ES-I3 (cell line): Measurements from ENCODE around the gene C1orf35.

Experiments used
- H3K36me3 ChIP-seq: 2 replicates; pipeline ENCODE4 v1.6.1; 2013; ENCODE audit warnings: mild to moderate bottlenecking, low read length, control low read depth, moderate library complexity; ENCODE audit not compliant: insufficient read depth
- H3K4me1 ChIP-seq: 2 replicates; pipeline ENCODE4 v1.6.1; 2013; ENCODE audit warnings: mild to moderate bottlenecking, control low read depth, low read length; ENCODE audit not compliant: insufficient read depth
- H3K9ac ChIP-seq: 2 replicates; pipeline ENCODE4 v1.6.1; 2013; ENCODE audit warnings: low read depth, mild to moderate bottlenecking, low read length, moderate library complexity
- H3K9me3 ChIP-seq: 2 replicates; pipeline ENCODE4 v1.6.1; 2013; ENCODE audit warnings: mild to moderate bottlenecking, low read length, moderate library complexity; ENCODE audit not compliant: control insufficient read depth, insufficient read depth

The C1orf35 gene

GRCh38 chr1:228088586-228089498 lies 14.3 kb downstream of the C1orf35 start:
- no peaks in the 10 kb centered on the region; the same call in 1 of the 2 replicates for H3K36me3 ChIP-seq
- H3K4me1 ChIP-seq, result peaks cover 33% of the 10 kb centered on the region
- H3K9ac ChIP-seq, result no peak overlapping the region
- H3K9me3 ChIP-seq, result no peaks in the 10 kb centered on the region

- no peaks in the 10 kb centered on the region; the same call in 1 of the 2 replicates for H3K36me3 ChIP-seq
Measured at GRCh38 chr1:228087771-228088251, 15.3 kb downstream of the C1orf35 start.

DNA sequence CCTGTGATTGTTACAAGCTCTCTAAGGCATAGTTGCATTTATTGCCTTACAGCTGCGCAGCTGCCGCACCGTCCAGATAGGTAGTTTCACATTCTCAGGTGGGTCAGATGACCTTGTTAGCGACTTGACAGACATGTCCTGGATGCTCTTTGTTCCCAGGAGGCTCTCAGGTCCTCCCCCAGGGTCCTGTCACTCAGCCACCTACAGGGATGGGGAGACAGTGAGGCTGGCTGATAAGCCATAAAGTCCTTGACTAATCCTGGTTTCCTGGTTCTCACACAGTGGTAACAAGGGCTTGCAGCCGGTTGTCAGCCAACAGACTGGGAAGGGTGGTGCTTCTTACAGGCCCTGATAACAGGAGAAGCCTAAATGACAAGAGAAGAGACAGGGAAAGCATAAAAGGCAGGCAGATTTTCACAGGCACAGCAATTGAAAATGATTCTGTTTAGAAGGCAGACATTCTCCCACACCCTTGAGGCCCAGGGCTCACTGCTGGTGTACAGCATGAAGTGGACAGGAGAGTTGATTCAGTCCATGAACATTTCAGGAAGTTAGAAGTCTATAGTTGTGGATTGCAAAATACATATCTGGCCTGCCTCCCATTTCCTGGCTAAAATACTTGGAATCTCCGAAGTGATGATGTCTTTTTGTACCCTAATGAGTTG lies 17.7 kb downstream of the C1orf35 start:
- Histone ChIP-seq H3K9ac (no peak overlapping the region), H3K36me3 (no peaks in the 10 kb centered on the region; the same call in 1 of the 2 replicates), H3K9me3 (no peaks in the 10 kb centered on the region), H3K4me1 (peaks cover 33% of the 10 kb centered on the region)

More at GRCh38 chr1:228087771-228088251, 15.3 kb downstream of the C1orf35 start:
- peaks cover 33% of the 10 kb centered on the region for H3K4me1 ChIP-seq
- no peak overlapping the region for H3K9ac ChIP-seq
- no peaks in the 10 kb centered on the region for H3K9me3 ChIP-seq

DNA sequence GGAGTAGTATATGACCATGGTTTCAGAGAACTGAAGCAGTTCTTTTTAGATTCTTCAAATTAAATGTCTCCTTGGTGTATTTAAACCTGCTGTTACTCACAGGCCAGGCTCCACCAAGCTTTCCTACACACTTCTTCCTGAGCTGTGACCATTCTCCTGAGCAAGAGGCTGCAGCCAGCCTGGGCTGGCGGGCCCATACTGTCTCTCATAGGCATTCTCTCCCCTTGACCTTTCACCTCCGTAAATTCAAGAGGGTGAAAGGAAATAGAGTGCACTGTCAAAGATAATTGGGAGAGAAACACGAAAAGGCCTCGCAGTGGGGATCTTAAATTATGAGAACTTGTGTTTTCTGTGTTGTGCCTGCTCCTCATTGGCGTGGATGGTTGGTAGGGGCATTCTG lies 18.3 kb downstream of the C1orf35 start:
- Histone ChIP-seq H3K4me1 (peaks cover 33% of the 10 kb centered on the region), H3K9me3 (no peaks in the 10 kb centered on the region), H3K36me3 (no peaks in the 10 kb centered on the region; the same call in 1 of the 2 replicates), H3K9ac (peak overlapping the region; percentile 96; the same call in 1 of the 2 replicates)

- H3K9me3 ChIP-seq, result no peaks in the 10 kb centered on the region
- H3K4me1 ChIP-seq, result peaks cover 31% of the 10 kb centered on the region
- peak overlapping the region; percentile 96 for H3K9ac ChIP-seq
- no peaks in the 10 kb centered on the region; the same call in 1 of the 2 replicates for H3K36me3 ChIP-seq
Measured at GRCh38 chr1:228084325-228084724, 18.8 kb downstream of the C1orf35 start.

- H3K36me3 ChIP-seq, result no peaks in the 10 kb centered on the region; the same call in 1 of the 2 replicates
- peaks cover 28% of the 10 kb centered on the region for H3K4me1 ChIP-seq
- no peaks in the 10 kb centered on the region for H3K9me3 ChIP-seq
- peak overlapping the region; percentile 96 for H3K9ac ChIP-seq
Measured at GRCh38 chr1:228083871-228084278, 19.2 kb downstream of the C1orf35 start.

GRCh38 chr1:228082918-228083870 lies 19.9 kb downstream of the C1orf35 start:
- Histone ChIP-seq H3K9ac (peak overlapping the region; percentile 96), H3K9me3 (no peaks in the 10 kb centered on the region), H3K4me1 (peaks cover 28% of the 10 kb centered on the region), H3K36me3 (no peaks in the 10 kb centered on the region)

GRCh38 chr1:228082214-228082917 lies 20.8 kb downstream of the C1orf35 start, which contains the start of gene ARF1:
TSS of gene ARF1 (plus strand) at chr1:228082708. CDS start at chr1:228097115, 14,407 bp downstream.
- no peaks in the 10 kb centered on the region for H3K36me3 ChIP-seq
- peak within 1 kb of the TSS; percentile 96 for H3K9ac ChIP-seq
- H3K9me3 ChIP-seq, result no peaks in the 10 kb centered on the region
- H3K4me1 ChIP-seq, result peaks cover 20% of the 10 kb centered on the region

DNA sequence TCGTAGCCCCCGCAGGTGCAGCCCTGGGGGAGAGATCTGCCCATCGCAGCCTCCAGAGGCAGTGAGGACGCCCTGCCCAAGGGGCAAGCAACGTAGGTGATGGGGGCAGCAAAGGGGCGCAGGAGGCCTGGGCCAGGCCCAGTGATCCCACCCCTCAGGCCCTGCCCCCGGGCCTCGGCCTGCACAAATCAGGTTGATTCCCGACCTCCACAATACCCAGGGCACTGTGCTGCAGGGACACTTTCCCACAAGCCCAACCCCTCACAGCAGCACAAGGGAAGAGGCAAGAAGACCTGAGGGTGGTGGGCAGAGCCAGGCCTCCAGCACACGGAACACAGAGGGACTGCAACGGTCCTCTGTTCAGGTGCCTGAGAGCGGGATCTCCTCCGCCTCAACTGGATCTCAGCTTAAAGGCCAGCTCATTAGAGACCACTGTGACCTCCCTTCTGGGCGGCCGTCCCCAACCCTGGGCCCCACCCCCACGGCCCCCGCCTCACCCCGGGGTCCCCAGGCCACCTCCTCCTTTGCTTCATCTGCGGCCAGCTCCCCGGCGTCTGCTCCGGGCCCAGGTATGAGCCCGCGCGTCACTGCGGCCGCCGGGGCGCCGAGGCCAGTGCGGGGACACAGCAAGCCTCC lies 21.4 kb downstream of the C1orf35 start:
- Histone ChIP-seq H3K9ac (peak overlapping the region; percentile 84; the same call in 1 of the 2 replicates), H3K36me3 (no peaks in the 10 kb centered on the region), H3K9me3 (no peaks in the 10 kb centered on the region), H3K4me1 (peaks cover 18% of the 10 kb centered on the region)

DNA sequence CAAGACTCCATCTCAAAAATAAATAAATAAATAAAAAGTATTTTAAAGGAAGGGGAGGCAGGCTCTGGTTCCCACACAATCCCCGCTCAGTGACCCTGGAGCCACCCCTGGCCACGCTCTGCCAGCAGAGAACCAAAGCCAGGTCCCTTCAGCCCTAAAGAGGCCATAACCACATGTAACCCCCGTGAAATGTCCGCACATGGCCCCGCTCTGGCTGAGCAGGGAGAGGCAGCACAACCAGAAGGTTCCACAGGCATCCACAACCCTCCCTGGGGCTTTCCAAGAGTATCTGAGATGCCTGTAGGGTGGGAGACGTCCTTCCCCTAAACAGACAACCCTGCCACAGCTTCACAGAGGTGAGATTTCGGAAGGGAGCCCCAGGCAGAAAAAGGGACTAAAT lies 22.0 kb downstream of the C1orf35 start:
- Histone ChIP-seq H3K4me1 (peaks cover 18% of the 10 kb centered on the region), H3K9me3 (no peaks in the 10 kb centered on the region), H3K9ac (peak overlapping the region; percentile 84; the same call in 1 of the 2 replicates), H3K36me3 (no peaks in the 10 kb centered on the region)

- Histone ChIP-seq H3K4me1 (peaks cover 7% of the 10 kb centered on the region; the same call in 1 of the 2 replicates), H3K9me3 (no peaks in the 10 kb centered on the region), H3K9ac (no peak overlapping the region), H3K36me3 (no peaks in the 10 kb centered on the region)
Measured at GRCh38 chr1:228079601-228080263, 23.4 kb downstream of the C1orf35 start.

DNA sequence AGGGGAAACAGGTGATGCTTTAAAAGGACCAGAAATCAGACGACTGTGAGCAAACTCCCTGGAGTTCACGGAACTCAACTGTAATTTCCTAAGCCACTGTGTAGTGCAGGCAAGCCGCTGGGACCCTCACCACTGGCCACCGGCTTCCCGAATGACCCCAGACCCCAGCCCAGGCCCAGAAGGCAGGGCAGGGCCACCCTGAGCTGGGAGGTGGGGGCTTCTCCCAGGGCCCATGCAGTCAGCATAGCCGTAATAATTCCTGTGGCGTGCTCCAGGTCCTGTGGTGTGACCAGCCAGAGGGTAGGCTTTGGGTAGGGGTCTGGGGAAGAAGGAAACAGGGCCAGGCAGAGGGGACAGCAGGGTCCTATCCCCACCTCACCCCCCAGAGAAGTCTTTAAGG lies 24.1 kb downstream of the C1orf35 start:
- Histone ChIP-seq H3K9ac (no peak overlapping the region), H3K9me3 (no peaks in the 10 kb centered on the region), H3K4me1 (no peaks in the 10 kb centered on the region), H3K36me3 (no peaks in the 10 kb centered on the region)
